Stimulated activated CD4-positive, alpha-beta T cell treated with anti-CD3 and anti-CD28 coated beads, Interleukin-1b, Interleukin-23, amount 100 ng/mL, for 24 hours (primary cell): ENCODE data around the gene L3MBTL4.

ENCODE experiments used
- DNase-seq, 4 experiments: peaks; one replicate each; pipeline ENCODE4 v3.0.0-alpha.2; 2020; ENCODE audit warnings: low read depth in 4 of 4, low spot score in 1 of 4

L3MBTL4 gene

GRCh38 chr18:5967007-5967406 lies 447.7 kb downstream of the L3MBTL4 start:
- no peak for DNase-seq

- no peak for DNase-seq
These were observed 448.2 kb downstream of the L3MBTL4 start for GRCh38 chr18:5966514-5966913.

- DNase-seq = no peak
These were observed 449.7 kb downstream of the L3MBTL4 start for GRCh38 chr18:5964996-5965395.

DNA sequence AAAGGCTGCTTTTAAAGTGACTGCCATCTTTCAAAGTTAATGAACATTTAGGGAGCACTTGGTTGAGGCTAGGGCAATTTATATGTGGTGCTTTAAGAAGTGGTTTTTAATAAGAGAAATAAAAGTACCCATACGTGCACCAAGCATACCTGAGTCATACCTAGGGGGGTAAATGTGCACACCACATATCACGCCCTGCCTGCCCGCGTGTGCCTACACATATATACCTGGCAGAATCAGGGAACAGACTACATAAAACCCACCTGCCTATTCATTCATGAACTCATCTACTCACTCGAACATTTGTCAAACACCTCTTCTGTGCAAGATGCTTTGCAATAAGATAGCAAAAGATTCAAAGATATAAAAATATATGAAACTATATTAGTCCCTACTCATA lies 450.1 kb downstream of the L3MBTL4 start:
- DNase-seq = no peak

- DNase-seq = no peak
These were observed 450.6 kb downstream of the L3MBTL4 start for GRCh38 chr18:5964108-5964507.

DNA sequence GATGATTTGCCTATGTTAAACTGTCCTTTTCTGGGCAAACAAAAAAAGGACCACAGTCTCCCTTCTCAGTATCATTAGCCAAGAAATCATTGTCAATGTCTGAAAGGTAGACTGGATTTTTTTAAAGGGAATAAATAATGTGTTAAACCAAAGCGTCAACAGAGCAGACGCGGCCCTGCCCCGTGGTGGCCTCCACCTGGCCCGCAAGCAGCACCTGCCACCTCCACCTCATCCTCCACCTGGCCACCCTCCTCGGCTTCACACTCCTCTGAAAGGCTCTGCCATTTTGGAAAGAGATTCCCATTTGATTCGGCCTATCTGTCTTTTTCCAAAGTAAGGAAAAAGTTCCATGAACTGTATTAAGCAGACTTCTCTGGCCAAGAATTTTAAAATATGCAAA lies 451.4 kb downstream of the L3MBTL4 start:
- DNase-seq = no peak

DNA sequence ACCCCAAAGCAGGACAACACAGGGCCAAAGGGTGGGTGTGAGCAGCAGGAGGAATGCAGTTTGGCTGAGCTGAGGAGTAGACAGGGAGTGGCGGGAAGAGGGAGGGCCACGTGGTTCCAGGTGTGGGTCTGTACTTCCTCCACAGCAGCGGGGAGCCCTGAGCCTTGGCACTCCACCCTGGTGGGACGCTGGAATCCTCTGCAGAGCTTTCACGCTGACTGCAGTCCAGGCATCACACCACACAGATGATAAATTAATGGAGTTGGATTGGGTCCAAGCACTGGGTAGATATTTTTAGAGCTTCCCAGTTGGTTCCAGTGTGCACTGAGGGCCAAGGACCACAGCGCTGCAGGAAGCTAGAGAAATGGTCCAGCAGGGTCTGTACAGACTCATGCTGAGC lies 452.3 kb downstream of the L3MBTL4 start:
- no peak for DNase-seq

DNA sequence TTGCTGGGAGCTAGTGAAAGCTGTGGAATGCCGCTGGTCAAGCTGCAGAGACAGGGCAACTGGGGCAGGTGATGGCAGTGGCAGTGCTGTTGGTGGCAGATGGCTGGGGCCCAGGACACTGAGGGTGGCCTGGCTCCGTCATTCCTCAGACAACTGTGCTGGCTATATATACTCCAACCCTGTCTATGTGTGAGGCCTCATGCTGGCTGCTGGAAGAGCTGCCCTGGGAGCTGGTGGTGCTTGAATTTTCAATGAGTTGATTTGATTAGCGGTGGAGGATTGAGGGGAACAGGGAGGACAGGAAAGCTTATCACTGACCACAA lies 452.9 kb downstream of the L3MBTL4 start:
- DNase-seq = no peak

DNA sequence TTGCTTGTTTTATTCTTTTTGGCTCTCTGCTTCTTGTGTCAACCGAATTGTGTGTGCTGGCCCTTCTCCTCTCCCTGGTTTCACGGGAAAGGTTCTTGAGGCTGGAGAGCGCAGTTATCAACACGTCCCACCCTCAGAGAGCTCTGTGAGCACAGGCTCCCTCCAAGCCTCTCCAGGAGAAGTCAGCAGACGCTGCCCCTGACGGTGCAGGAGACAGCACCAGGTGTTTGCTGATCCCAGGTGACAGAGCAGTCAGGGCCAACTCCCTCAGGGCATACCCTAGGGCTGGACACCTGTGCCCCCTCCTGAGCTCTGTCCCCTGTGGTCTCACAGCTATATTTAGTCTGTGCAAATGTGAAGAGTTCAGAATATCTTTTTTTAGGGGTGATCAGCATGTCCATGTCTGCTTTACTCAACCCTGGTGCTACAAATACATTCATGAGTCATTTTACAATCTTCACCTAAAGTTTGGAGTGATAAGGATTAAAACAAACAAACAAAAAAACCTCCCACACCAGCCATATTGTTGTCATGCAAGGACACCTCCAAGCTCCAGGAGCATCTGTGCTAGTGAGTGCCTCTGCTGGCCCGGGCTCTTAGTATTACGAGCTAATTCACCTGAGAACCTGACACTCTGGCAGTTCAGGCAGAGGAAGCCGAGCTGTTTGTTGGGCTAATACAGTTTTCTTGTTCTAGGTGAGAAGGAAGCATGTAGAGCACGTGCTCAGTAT lies 453.4 kb downstream of the L3MBTL4 start:
- no peak for DNase-seq

GRCh38 chr18:5958822-5959221 lies 455.9 kb downstream of the L3MBTL4 start:
- DNase-seq = no peak

- DNase-seq = no peak
These were observed 458.9 kb downstream of the L3MBTL4 start for GRCh38 chr18:5955861-5956260.

DNA sequence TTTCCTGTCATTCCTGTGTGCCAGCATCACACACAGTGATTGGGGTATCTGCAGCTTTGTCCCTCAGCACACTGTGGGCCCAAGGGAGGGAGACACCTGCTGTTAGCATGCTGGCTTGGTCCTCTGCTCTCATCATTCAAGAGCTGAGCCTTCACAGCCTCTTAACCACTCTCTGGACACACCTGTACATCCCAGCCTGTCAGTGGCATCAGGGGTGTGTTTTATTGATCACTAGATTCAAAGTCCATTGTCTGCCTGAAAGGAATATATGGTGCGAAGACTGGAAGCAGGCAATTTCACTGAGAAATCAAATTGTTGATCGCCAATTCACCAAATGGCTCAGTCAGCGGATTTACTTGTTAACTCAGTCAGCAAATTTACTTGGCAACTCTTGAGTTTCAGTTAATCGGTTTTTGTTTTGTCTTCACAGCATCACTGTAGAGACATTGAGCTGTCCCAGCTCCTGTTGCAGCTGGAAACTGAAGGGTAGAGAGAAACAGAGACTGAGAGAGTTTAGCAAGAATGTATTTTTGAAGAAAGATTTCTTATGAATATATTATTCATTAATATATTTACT lies 463.1 kb downstream of the L3MBTL4 start:
- no peak for DNase-seq

GRCh38 chr18:5948781-5949180 lies 465.9 kb downstream of the L3MBTL4 start:
- no peak for DNase-seq

DNA sequence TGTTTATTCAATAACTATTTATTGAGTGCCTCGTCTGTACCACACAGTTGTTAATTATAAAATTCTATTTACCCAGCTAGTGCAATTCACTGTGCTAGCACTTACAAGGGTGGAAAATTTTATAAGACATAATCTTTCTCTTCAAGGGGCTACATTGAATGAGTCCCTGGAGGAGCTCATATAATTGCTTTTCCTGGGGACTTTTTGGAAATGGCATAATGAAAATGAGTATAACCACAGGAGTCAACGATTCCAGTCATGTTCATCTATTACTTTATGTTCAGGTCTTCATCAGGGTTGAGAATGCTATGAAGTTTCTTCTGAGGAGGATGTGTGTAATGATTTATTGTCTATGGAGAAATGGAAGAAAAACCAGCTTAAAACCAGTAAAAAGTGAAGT lies 466.5 kb downstream of the L3MBTL4 start:
- DNase-seq = no peak

GRCh38 chr18:5944448-5944847 lies 470.3 kb downstream of the L3MBTL4 start:
- DNase-seq = no peak

DNA sequence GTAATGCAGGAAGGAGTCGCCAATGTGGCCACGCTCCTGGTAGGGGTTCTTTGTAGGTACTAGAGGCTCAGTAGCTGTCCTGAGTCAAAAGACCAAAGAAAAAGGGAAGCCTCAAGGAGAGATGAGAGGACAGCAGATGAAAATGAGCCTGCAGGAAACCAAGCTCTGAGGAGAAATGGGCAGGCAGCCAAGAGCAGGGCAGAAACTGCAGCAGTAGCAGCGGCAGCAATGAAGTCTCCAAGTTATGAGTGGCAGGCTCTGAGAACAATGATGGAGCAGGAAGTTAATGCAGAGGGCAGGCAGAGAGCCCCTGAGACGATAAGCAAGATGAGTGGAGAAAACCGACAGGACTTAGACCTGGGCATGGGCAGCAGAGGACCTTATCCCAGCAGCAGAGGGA lies 471.2 kb downstream of the L3MBTL4 start:
- no peak for DNase-seq

GRCh38 chr18:5942591-5942990 lies 472.1 kb downstream of the L3MBTL4 start:
- DNase-seq = no peak

GRCh38 chr18:5941890-5942289 lies 472.8 kb downstream of the L3MBTL4 start:
- no peak for DNase-seq

- DNase-seq = no peak
These were observed 474.7 kb downstream of the L3MBTL4 start for GRCh38 chr18:5939801-5940667.

- DNase-seq = no peak
These were observed 476.9 kb downstream of the L3MBTL4 start for GRCh38 chr18:5937795-5938194.

GRCh38 chr18:5937121-5937520 lies 477.6 kb downstream of the L3MBTL4 start:
- no peak for DNase-seq

- no peak for DNase-seq
These were observed 483.9 kb downstream of the L3MBTL4 start for GRCh38 chr18:5930789-5931188.
